ENCODE results near the gene BCR.
"Not testable (repeated sequence)": the region's sequence is repeated elsewhere in the genome, so short reads cannot be mapped to it uniquely, and the experiment has no call there.

DNA sequence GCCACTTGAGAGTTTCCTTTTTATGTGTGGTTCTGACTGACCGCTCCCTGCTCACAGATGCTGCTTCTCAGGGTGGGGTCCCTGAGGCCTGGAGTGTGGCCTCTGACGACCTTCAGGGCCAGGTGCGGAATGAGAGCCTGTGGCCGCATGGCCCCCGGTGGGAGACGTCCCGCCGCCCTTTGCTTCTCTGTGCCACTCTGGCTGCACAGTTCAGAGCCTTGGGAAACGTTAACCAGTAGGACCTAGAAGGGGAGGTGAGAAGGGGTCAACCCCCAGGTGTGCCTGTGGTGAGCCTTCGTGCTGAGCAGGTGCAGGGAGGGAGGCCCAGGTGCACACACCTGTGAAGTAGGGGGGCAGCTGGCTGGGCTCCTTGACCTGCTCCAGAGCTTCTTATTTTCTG lies 127.2 kb downstream of the BCR start:
- TF ChIP-seq, protein P1, sequence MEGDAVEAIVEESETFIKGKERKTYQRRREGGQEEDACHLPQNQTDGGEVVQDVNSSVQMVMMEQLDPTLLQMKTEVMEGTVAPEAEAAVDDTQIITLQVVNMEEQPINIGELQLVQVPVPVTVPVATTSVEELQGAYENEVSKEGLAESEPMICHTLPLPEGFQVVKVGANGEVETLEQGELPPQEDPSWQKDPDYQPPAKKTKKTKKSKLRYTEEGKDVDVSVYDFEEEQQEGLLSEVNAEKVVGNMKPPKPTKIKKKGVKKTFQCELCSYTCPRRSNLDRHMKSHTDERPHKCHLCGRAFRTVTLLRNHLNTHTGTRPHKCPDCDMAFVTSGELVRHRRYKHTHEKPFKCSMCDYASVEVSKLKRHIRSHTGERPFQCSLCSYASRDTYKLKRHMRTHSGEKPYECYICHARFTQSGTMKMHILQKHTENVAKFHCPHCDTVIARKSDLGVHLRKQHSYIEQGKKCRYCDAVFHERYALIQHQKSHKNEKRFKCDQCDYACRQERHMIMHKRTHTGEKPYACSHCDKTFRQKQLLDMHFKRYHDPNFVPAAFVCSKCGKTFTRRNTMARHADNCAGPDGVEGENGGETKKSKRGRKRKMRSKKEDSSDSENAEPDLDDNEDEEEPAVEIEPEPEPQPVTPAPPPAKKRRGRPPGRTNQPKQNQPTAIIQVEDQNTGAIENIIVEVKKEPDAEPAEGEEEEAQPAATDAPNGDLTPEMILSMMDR (IDR thresholded peaks at IDR 0.05): not testable (repeated sequence)
- not testable (repeated sequence) for TF ChIP-seq POLR2A (IDR thresholded peaks at IDR 0.05)

All from suprapubic skin (tissue), 3 donors.